22Rv1 (cell line): ENCODE results near the gene TTC33.

Experiments
- H3K27ac ChIP-seq: fragments of 450-650 bp; 2 replicates; pipeline ENCODE4 v1.5.1; 2017
- CTCF ChIP-seq: fragments of 450-650 bp; IDR thresholded peaks from 2 replicates; pipeline ENCODE4 v1.5.1; 2017; ENCODE audit warnings: mild to moderate bottlenecking
- ZFX ChIP-seq: fragments of 450-650 bp; IDR thresholded peaks from 2 replicates; pipeline ENCODE4 v1.6.1; 2017; ENCODE audit warnings: antibody characterized with exemption, borderline replicate concordance

TTC33 gene

GRCh38 chr5:40755407-40756365 is at the start of gene TTC33:
Gene TTC33, minus strand, starts transcription at chr5:40755961. Its CDS starts 8,943 bp downstream, at chr5:40747018.
- peak within 1 kb of the TSS; percentile 89 for H3K27ac ChIP-seq
- no peak for TF ChIP-seq ZFX
- peak; percentile 86 for TF ChIP-seq CTCF

GRCh38 chr5:40801771-40802562 is 46.2 kb upstream of the TTC33 start:
- TF ChIP-seq ZFX (no peak), CTCF (no peak)

GRCh38 chr5:40799258-40799657 is 43.5 kb upstream of the TTC33 start:
- peak overlapping the region; percentile 100 for H3K27ac ChIP-seq
- no peak for TF ChIP-seq CTCF

More at GRCh38 chr5:40801771-40802562, 46.2 kb upstream of the TTC33 start:
- H3K27ac ChIP-seq: peak overlapping the region; percentile 100

GRCh38 chr5:40798801-40799210 is 43.0 kb upstream of the TTC33 start:
- H3K27ac ChIP-seq: peak overlapping the region; percentile 100
- TF ChIP-seq ZFX (no peak), CTCF (no peak)

GRCh38 chr5:40798012-40798800 is 42.4 kb upstream of the TTC33 start, which contains the start of gene PRKAA1:
Gene PRKAA1, minus strand, starts transcription at chr5:40798374. Its CDS starts 185 bp downstream, at chr5:40798189.
- TF ChIP-seq CTCF: peak; percentile 77
- no peak for TF ChIP-seq ZFX
- H3K27ac ChIP-seq: peak within 1 kb of the TSS; percentile 100

GRCh38 chr5:40797273-40798011 is 41.7 kb upstream of the TTC33 start:
- H3K27ac ChIP-seq: peak overlapping the region; percentile 100
- TF ChIP-seq CTCF: no peak
- no peak for TF ChIP-seq ZFX
